CD4-positive, alpha-beta T cell treated with Interleukin-15 for 4 hours (primary cell): ENCODE data around the gene EMC8.

Experiments used
- DNase-seq: peaks from one replicate; pipeline ENCODE4 v3.0.0-alpha.2; 2020; ENCODE audit warnings: low spot score

Gene EMC8

GRCh38 chr16:85729452-85730185 is 69.7 kb downstream of the EMC8 start:
- no peak for DNase-seq

GRCh38 chr16:85728879-85729278 is 70.5 kb downstream of the EMC8 start:
- no peak for DNase-seq
